HG03520 (cell line): ENCODE measurements around the gene RABGAP1L.
"Not testable (repeated sequence)": the region's sequence is repeated elsewhere in the genome, so short reads cannot be mapped to it uniquely, and the experiment has no call there.

Experiments used
- ATAC-seq: cut with Tn5 transposase; IDR thresholded peaks from one replicate; pipeline ENCODE4 v1.9.1; 2021; ENCODE audit warnings: mild to moderate bottlenecking, moderate library complexity; ENCODE audit not compliant: unreplicated experiment

The RABGAP1L gene

GRCh38 chr1:174693539-174693938 lies 534.2 kb downstream of the RABGAP1L start:
- ATAC-seq = not testable (repeated sequence)

DNA sequence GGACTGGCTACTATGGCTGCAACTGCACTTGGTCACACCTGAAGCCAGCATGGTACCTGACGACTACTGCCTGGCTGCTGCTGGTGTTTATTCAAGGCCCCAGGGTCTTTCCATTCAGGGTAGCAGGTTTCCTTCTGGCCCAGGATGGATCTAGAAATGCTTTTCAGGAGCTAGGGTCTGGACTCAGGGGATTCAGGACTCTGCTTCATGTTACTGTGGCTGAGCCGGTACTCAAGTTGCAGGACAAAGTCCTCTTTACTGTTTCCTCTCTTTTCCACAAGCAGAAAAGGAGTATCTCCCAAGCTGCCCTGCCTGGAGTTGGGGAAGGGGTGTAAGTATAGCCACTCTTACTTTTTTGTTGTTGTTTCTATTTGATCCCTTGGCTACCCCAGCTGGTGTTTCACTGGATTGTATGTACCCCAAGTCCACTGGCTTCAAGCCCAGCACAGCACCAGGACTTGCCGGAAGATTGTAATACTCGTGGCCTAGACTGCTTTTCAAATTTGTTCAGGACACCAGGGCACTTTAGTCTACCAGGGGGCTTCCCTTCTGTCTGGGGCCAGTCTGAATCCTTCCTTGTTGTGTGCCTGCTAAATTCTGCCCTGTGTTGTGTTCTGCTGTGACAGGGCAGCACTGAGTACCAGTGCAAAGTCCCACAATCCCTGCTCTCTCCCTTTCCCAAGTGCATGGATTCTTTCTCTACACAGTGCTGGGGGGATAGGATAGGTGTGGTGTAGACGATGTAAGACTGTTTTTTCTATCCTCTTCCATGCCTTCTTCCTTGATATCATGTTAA lies 536.9 kb downstream of the RABGAP1L start:
- no peak for ATAC-seq

GRCh38 chr1:174700314-174700713 lies 541.0 kb downstream of the RABGAP1L start:
- ATAC-seq = no peak

DNA sequence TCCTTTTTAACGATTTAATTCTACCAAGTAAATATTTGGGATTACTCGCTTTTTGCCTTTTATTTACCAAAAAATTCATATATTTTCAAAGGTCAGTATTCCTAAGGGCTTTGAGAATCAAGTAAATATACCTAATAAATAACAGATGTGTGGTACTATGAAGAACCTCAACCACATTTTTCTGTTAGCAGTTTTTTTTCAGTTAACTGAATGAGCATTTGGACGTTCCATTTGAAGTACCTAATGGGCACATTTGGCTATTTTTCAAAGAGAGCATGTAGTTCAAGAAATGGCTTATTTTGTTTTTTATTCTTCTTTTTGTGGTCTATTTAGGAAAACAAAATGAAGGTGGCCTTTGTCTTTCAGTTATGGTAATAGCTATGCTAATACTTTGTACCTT lies 541.5 kb downstream of the RABGAP1L start:
- no peak for ATAC-seq

GRCh38 chr1:174701565-174701964 lies 542.2 kb downstream of the RABGAP1L start:
- ATAC-seq = no peak

DNA sequence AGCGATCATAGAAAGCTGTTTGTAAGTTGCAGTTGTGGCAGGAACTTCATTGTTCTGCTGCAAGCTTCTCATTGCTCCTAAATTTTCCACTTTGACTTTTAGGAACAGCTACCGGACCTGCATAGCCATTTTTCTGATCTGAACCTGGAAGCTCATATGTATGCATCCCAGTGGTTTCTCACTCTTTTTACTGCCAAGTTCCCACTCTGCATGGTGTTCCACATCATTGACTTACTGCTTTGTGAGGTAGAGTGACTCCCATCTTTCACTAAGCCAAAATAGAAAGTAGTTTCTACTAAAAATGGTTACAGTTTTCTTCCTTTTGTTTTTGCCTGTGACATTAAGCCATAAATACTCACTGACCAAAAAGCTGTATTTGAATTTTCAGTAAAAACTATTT lies 542.7 kb downstream of the RABGAP1L start:
- no peak for ATAC-seq

GRCh38 chr1:174703309-174703708 lies 544.0 kb downstream of the RABGAP1L start:
- ATAC-seq = no peak

DNA sequence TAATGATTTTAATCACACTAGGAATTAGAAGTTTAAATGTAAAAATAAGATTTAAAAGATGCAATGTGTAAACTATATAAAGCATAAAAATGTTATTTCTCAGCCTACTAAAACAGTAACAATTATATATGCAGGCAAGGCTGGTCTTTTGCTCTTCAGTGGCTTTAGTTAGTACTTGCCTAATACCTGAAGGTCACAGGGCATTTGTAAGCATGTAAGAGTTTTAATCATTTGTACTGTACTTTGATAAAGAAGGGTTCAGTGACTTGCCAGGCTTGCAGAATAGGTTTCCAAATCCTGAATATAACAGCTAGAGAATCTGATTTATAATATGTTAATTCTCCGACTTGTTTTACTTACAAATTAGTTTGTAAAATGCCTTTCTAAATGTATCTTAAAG lies 545.0 kb downstream of the RABGAP1L start:
- no peak for ATAC-seq

DNA sequence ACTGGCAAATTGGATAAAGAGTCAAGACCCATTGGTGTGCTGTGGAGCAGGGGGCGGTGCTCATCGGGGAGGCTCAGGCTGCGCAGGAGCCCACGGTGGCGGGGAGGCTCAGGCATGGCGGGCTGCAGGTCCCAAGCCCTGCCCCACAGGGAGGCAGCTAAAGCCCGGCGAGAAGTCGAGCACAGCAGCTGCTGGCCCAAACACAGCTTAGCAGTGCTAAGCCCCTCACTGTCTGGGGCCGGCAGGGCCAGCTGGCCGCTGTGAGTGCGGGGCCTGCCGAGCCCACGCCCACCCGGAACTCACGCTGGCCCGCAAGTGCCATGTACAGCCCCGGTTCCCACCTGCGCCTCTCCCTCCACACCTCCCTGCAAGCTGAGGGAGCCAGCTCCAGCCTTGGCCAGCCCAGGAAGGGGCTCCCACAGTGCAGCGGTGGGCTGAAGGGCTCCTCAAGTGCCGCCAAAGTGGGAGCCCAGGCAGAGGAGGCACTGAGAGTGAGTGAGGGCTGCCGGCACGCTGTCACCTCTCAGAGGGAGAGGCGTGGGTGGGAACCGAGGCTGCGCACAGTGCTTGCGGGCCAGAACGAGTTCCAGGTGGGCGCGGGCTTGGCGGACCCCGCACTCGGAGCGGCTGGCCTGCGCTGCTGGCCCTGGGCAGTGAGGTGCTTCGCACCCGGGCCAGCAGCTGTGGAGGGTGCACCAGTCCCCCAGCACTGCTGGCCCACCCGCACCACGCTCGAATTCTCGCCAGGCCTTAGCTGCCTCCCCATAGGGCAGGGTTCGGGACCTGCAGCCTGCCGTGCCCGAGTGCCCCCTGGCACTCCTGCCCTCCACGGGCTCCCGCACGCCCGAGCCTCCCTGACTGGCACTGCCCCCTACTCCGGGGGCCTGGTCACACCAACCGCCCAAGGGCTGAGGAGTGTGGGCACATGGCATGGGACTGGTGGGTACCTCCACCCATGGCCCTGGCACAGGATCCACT lies 551.8 kb downstream of the RABGAP1L start:
- ATAC-seq = no peak

- ATAC-seq = not testable (repeated sequence)
Measured at GRCh38 chr1:174711848-174712247, 552.5 kb downstream of the RABGAP1L start.

DNA sequence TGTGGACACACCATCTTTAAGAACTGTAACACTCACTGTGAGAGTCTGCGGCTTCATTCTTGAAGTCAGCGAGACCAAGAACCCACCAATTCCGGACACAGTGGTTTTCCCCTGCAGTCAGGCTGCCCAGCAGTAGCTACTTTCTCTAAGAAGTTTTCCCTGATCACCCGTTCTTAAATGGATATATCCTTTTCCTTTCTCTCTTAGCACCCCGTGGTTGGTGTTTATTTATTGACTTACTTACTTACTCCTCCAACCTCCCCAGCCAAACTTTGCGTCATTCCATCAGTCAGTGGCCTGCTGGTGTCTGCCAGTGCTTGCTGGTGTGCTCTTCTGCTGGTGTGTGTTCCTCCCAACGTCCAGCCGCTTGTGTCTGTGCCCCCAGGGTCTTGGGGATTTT lies 553.2 kb downstream of the RABGAP1L start:
- ATAC-seq = no peak

- ATAC-seq = no peak
Measured at GRCh38 chr1:174713796-174714195, 554.5 kb downstream of the RABGAP1L start.

DNA sequence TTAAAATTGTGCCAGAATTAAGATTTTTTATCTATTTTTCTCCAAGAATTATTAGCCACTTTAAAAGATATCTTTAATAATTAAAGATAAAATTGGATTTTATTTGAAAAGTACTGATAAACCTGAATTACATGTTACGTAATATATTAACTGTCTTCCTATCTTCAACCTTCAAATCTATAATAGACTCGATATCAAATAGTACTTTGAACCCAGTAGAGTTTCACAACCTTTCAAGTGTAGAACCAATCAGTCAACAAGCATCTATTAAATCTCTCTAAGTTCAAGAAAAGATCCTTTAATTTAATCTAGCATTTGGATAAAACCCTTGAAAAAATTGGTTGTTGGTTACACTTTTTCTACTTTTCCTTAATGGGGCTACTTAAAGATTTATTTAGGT lies 559.9 kb downstream of the RABGAP1L start:
- no peak for ATAC-seq

DNA sequence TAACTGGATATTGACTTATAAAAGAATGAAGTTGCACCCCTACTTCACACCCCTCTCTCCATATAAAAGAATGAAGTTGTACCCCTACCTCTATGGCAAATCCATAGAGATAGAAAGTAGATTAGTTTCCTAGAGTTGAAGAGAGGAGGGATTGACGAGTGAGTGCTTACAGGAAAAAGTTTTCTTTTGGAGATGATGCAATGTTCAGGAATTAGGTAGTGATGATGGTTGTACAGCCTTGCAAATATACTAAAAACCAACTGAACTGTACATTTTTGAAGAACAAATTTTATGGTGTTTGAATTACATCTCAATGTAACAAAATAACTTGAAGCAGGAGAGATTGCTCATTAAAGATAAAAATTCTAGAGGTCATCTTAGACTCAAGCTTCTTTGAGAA lies 561.3 kb downstream of the RABGAP1L start:
- no peak for ATAC-seq

DNA sequence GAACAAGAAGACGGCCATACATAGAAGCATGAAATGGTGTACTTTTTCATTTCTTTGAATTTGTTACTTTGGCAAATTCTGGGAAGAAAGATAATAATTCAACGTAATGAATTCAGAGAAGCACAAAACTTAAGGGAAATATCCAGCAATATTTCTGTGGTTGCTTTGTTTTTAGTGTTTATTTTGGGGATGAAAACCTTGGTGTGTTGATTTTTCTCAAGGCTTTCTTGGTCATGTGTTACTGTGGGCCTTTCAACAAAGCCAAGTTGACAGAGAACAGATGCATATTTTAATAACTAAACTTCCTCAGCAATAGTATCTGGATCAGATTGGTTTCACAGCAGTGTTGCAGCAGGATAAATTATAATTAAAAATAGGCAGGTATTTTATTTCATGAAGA lies 561.9 kb downstream of the RABGAP1L start:
- no peak for ATAC-seq

GRCh38 chr1:174723816-174724215 lies 564.5 kb downstream of the RABGAP1L start:
- no peak for ATAC-seq

DNA sequence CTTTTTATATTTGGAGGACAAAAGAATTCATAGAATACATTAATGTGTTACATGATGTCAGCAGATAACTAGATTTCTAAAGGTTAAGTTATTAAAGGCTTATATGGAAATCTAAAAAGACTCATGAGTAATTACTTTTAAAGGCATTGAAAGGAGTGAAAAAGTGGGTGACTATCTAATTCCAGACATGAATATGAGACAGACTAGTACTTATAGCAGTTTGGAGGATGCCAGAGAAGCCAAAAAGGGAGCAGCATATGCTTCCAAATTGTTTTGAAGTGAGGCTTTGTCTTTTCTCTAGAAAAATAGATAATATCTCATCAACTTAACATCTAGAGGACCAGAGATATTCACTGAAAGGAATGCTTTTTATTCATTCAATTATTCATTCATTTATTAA lies 564.9 kb downstream of the RABGAP1L start:
- no peak for ATAC-seq

- no peak for ATAC-seq
Measured at GRCh38 chr1:174726167-174726879, 567.0 kb downstream of the RABGAP1L start.

DNA sequence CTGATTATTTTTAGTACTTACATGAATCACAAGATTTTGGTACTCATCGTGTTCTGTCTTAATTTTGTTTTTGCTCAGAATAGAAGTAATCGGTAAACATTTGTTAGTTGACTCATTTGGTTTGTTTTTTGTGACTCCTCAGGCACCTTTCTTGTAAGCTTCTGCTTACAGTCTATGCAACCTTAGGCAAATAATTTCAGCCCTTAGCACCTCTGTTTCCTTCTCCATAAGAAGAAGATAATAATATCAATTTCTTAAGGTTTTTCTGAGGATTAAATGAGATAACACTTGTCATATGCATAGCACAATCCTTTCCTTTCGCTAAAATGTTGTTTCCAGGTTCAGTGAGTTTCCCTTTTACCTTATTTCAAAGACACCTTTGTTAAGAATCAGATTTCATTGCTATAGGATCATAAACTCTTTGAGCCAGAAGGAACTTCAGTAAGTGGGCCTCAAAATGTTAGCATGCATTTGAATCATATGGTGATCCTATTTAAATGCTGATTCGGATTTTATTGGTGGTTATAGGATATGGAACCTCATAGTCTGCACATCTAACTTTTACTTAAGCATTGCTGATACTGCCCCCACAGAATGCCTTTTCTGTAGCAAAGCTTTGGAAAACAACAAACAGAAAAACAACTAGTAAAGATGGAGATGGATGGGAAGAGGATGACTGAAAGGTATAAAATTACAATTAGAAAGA lies 567.7 kb downstream of the RABGAP1L start:
- no peak for ATAC-seq

DNA sequence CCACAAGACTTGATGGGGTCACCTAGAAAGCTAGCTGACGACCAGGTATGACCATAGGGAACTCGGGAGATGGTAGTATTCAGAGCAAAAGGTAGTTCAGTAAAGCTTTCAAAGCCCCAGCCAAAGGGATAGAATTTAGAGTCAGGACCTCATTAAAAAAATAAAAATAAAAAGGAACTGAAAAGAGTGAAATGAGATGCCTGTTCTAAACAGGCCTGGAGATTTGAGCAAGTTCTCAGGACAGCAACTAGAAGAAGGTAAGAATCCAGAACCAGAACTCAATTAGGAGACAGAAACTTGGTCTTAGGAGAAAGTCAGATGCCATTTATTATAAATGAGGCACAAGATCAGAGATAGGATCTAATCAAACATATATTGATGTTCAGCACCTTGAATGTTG lies 575.0 kb downstream of the RABGAP1L start:
- no peak for ATAC-seq

- ATAC-seq = no peak
Measured at GRCh38 chr1:174736831-174737230, 577.5 kb downstream of the RABGAP1L start.
